Activated T-cell treated with anti-CD3 and anti-CD28 coated beads for 4 hours (primary cell): Measurements from ENCODE around the gene TTR.
A peak's percentile ranks its signal among the peaks of the same experiment; 100 is the strongest.

Experiments used
- DNase-seq: peaks from one replicate; pipeline ENCODE4 v3.0.0-alpha.2; 2020

TTR gene

GRCh38 chr18:31591628-31592027, at the start of gene TTR:
Gene TTR (plus strand): TSS chr18:31591877. CDS start chr18:31591903, 26 bp downstream.
- DNase-seq, result no peak

- DNase-seq, result no peak
Observed at GRCh38 chr18:31546476-31546875, 45.2 kb upstream of the TTR start.

- DNase-seq, result no peak
Observed at GRCh38 chr18:31548853-31549252, 42.8 kb upstream of the TTR start.

- DNase-seq, result no peak
Observed at GRCh38 chr18:31549416-31549815, 42.3 kb upstream of the TTR start.

- DNase-seq, result no peak
Observed at GRCh38 chr18:31551883-31552282, 39.8 kb upstream of the TTR start.

GRCh38 chr18:31553800-31554199, 37.9 kb upstream of the TTR start:
- no peak for DNase-seq

GRCh38 chr18:31554776-31555175, 36.9 kb upstream of the TTR start:
- DNase-seq, result no peak

GRCh38 chr18:31555971-31556747, 35.5 kb upstream of the TTR start:
- DNase-seq, result peak; percentile 9

GRCh38 chr18:31557446-31557845, 34.2 kb upstream of the TTR start:
- DNase-seq, result no peak

- DNase-seq, result no peak
Observed at GRCh38 chr18:31558567-31558966, 33.1 kb upstream of the TTR start.

- no peak for DNase-seq
Observed at GRCh38 chr18:31562726-31563125, 29.0 kb upstream of the TTR start.

GRCh38 chr18:31563778-31564177, 27.9 kb upstream of the TTR start:
- no peak for DNase-seq

- no peak for DNase-seq
Observed at GRCh38 chr18:31565345-31565744, 26.3 kb upstream of the TTR start.

- DNase-seq, result no peak
Observed at GRCh38 chr18:31565782-31566512, 25.7 kb upstream of the TTR start.

- no peak for DNase-seq
Observed at GRCh38 chr18:31566576-31567306, 24.9 kb upstream of the TTR start.

- no peak for DNase-seq
Observed at GRCh38 chr18:31572368-31572767, 19.3 kb upstream of the TTR start.

- no peak for DNase-seq
Observed at GRCh38 chr18:31573051-31573450, 18.6 kb upstream of the TTR start.

- no peak for DNase-seq
Observed at GRCh38 chr18:31574359-31574758, 17.3 kb upstream of the TTR start.

GRCh38 chr18:31575515-31576257, 16.0 kb upstream of the TTR start:
- no peak for DNase-seq

- DNase-seq, result no peak
Observed at GRCh38 chr18:31576670-31577069, 15.0 kb upstream of the TTR start.

- DNase-seq, result no peak
Observed at GRCh38 chr18:31577195-31577594, 14.5 kb upstream of the TTR start.

GRCh38 chr18:31578126-31578525, 13.6 kb upstream of the TTR start:
- DNase-seq, result no peak

- DNase-seq, result no peak
Observed at GRCh38 chr18:31579375-31579774, 12.3 kb upstream of the TTR start.
